AG10803 (cell line): ENCODE data around the gene FILIP1L.

Source experiments
- DNase-seq: peaks from one replicate; pipeline ENCODE4 v3.0.0; 2010; ENCODE audit warnings: low read depth
- H3K4me3 ChIP-seq: 2 replicates; pipeline ENCODE4 v1.5.1; 2011; ENCODE audit warnings: mild to moderate bottlenecking, low read length, control low read depth
- TF ChIP-seq, protein P1 (sequence below): conservative IDR thresholded peaks from 2 replicates; pipeline ENCODE4 v1.5.1; 2011; ENCODE audit warnings: mild to moderate bottlenecking, low read length, control low read depth, inconsistent platforms

Gene FILIP1L

DNA sequence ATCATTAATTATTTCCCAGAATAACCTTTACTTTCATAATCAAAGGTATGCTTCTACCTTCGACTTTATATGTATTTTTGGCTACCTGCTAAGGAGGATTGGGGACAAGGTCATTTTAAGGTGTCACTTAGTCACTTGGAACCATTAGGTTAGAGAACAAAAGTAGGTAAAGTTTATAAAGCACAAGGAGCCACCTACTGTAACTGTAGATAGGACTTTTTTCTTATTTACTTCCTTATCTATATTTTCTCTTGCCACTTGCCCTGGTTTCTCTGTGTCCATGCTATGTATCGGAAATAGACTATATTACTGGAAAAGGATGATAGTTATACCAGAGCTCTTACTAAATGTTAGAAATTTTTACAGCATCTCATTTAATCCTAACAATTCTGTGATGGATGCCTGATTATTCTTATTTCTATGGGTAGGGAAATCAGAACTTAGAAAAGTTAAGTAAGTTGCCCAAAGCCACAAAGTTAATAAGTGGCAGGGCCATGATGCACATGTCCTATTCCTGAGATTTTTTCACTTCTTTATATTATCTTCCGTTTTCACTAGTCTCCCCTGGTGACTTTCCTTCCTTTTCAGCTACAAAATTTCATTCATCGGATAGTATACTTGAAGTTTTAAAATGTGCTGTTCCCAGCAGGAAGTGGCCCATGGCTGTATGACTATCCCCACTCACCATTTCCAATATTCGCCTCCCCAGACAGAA is 164.2 kb downstream of the FILIP1L start:
- H3K4me3 ChIP-seq: no peak overlapping the region
- TF ChIP-seq, protein P1, sequence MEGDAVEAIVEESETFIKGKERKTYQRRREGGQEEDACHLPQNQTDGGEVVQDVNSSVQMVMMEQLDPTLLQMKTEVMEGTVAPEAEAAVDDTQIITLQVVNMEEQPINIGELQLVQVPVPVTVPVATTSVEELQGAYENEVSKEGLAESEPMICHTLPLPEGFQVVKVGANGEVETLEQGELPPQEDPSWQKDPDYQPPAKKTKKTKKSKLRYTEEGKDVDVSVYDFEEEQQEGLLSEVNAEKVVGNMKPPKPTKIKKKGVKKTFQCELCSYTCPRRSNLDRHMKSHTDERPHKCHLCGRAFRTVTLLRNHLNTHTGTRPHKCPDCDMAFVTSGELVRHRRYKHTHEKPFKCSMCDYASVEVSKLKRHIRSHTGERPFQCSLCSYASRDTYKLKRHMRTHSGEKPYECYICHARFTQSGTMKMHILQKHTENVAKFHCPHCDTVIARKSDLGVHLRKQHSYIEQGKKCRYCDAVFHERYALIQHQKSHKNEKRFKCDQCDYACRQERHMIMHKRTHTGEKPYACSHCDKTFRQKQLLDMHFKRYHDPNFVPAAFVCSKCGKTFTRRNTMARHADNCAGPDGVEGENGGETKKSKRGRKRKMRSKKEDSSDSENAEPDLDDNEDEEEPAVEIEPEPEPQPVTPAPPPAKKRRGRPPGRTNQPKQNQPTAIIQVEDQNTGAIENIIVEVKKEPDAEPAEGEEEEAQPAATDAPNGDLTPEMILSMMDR: no peak
- DNase-seq: no peak

DNA sequence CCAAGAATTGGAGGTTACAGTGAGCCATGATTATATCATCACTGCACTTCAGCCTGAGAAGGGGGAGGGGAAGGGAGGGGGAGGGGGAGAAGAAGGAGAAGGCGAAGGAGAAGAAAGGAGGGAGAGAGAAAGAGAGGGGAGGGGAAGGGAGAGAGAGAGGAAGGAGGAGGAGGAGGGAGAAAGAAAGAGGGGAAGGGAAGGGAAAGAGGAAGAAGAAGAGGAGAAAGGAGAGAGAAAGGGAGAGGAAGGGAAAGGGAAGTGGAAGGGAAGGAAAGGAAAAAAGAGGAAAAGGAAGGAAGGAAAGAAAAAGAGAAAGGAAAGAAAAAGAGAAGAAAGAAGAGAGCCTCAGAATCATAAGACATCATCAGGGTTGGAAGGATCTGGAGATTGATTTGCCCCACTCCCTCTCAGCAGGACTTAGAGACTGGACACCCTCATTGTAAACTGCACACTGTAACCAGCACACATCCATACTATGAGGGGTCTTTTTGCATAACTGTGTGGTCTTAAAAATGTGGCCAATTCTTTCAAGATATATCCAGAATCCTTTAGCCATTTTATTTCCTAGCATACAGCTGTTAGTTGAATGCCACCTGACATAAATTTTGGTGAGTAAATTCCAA is 165.7 kb downstream of the FILIP1L start:
- no peak for DNase-seq
- TF ChIP-seq, protein P1: no peak
- H3K4me3 ChIP-seq: no peak overlapping the region

DNA sequence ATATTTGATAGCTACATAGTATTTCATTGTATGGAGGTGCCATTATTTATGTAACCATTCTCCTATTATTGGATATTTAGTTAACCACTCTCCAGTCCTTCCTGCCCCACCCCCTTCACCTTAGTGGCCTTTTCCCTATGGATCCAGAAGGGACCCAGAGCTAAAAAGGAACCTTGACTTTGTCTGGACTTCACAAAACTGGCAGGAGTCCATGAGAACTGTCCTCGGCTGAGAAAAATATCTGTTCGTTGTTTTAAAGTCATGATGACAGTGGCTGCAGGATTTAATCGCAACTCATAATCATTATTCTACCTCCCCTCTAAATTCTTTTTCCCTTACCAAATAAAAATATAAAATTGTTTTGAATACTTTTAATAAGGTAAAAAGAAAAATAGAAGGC is 166.9 kb downstream of the FILIP1L start:
- TF ChIP-seq, protein P1: no peak
- H3K4me3 ChIP-seq: no peak overlapping the region
- DNase-seq: no peak

DNA sequence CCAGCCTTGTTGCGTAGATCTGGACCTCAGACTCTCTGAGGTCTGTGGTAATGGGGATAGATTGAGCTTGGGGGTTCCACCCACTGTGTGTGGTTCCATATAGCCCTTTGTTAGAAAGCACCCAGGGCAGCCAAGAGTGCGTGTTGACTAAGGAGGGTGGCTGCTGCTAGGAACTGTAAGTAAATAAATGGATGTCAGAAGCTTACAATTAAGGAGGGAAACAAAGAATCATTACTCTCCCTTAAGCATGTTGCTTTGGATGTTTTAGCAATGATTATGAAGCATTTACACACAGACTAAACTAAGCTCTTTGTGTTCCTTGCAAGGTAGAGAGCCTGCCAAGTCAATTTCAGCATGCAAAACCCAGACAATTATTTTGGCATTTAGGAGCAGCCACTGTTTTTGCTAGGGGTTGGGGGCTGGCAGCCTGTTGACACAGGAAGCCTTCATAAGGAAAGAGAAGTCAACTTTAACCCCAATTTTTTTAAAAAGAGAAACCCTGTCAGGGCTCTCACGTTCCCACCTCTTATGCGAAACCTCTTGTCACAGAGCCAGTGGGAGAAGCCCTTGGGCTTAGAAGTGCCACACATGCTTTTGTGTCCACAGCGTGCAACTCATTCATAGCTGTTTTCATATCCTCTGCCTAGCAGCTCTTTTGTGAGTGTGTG is 168.8 kb downstream of the FILIP1L start:
- TF ChIP-seq, protein P1: no peak
- no peak overlapping the region for H3K4me3 ChIP-seq
- DNase-seq: peak; percentile 80

DNA sequence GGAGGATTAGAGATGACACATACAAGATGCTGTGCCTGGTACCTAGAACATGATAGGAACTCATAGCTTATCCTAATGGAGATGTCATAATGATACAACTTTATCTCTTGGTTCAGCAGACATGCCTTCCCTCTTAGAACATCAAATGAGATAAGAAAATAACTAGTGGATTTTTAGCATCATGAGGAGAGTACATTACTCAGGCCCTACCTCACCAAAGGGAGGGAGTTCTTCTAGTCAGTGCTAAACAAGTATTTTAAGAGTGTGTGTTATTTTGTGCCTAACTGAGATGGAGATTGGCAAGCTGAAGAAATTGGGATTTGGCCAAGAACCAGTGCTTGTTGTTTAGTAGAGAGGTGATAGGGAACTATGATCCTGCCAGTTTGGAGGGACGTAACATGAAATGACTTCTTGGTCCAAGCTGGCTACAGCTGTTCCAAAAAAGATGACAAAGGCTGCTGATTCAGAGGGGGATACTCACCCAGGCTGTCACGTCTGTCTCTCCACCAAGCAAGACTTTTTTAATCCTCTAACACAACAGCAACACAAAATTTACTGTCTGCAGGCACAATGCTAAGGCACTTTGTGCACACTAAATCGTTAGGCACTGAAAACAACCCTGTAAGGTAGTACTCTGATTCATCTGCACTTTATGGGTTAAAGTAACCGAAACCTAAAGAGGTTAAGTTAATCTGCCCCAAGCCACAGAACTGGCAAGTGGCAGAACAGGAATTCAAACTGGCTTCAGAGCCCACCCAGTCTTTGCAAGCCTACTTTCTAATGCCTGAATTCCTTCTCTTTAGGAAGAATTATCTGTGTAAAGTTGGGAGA is 170.2 kb downstream of the FILIP1L start:
- DNase-seq: no peak
- TF ChIP-seq, protein P1: no peak
- no peak overlapping the region for H3K4me3 ChIP-seq

DNA sequence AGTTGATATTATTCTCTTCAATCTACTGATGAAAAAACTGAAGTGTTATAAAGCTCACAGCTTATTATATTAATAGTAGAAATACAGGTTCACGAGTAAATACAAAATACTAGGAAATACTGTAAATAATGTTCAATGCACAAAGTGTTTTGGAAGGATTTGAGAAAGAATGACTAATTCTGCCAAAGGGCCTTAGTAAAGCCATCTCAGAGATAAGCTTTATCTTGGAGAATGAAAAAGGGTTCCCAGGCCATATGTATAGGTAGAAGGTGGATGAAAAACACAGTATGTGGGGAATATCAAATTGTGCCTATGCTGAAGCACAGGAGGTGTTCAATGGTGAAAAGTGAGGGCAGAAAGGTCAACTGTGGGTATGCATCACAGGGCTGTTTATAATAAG is 173.1 kb downstream of the FILIP1L start:
- TF ChIP-seq, protein P1: no peak
- no peak overlapping the region for H3K4me3 ChIP-seq
- DNase-seq: no peak
